GM12878 (cell line): Measurements from ENCODE around the gene SETD1A. TPM values are rescaled to one million over a fixed set of nuclear protein-coding genes. Genes with fewer than 3 reads are reported as not detected.

Source experiments
- ATAC-seq: fragments of 200-7000 bp; cut with Tn5 transposase; 3 replicates; pipeline ENCODE4 v1.9.1; 2020; ENCODE audit warnings: mild to moderate bottlenecking, moderate library complexity
- BruUV-seq: library from RNA; stranded (reverse); fragments of 400-500 nt; replicated peaks from 2 replicates; lab custom pipeline; 2021; lab: Mats Ljungman, UMichigan
- CTCF ChIA-PET: fragments of 300-600 bp; sonication (Branson Sonifier 250); formaldehyde crosslinking; extraction: SDS; loops from one replicate; lab custom pipeline; 2021; ENCODE audit warnings: inconsistent platforms; lab: Yijun Ruan, JAX
- POLR2A ChIA-PET: fragments of 350-600 bp; formaldehyde crosslinking; extraction: SDS; loops from one replicate; lab custom pipeline; 2021; ENCODE audit warnings: inconsistent platforms; lab: Charles Lee
- RAD21 ChIA-PET: fragments of 300-600 bp; sonication (Branson Sonifier 250); formaldehyde crosslinking; loops from one replicate; lab custom pipeline; 2023; ENCODE audit warnings: antibody characterized with exemption; ENCODE audit not compliant: unreplicated experiment; lab: Charles Lee
- SMC1A ChIA-PET: fragments of 300-600 bp; sonication (Branson Sonifier 250); formaldehyde crosslinking; loops from one replicate; lab custom pipeline; 2023; ENCODE audit not compliant: unreplicated experiment, uncharacterized antibody; lab: Charles Lee
- DNase-seq: peaks from one replicate; pipeline ENCODE4 v3.0.0-alpha.2; 2011; ENCODE audit warnings: low read depth, low spot score
- FAIRE-seq: peaks from 3 replicates; lab custom pipeline; 2011; peaks lifted over from hg19 to GRCh38; lab: Jason Lieb, UNC
- H2AFZ ChIP-seq: 2 replicates; pipeline ENCODE4 v1.6.0; 2011; ENCODE audit warnings: low read depth, low read length, control low read depth; ENCODE audit not compliant: control insufficient read depth
- H3K27ac ChIP-seq: 2 replicates; pipeline ENCODE4 v1.5.1; 2011; ENCODE audit warnings: control low read depth; ENCODE audit not compliant: control insufficient read depth, insufficient read depth
- H3K27me3 ChIP-seq, 2 experiments: replicated peaks in 1 of 2; 2 replicates each; pipeline versions ENCODE4 v1.6.0 to v1.6.1; 2011; ENCODE audit warnings: low read length in 1 of 2; ENCODE audit not compliant: control insufficient read depth in 2 of 2, insufficient read depth in 2 of 2
- H3K36me3 ChIP-seq, 2 experiments: 2 replicates each; pipeline ENCODE4 v1.5.1; 2011; ENCODE audit warnings: low read length in 1 of 2; ENCODE audit not compliant: control insufficient read depth in 2 of 2, insufficient read depth in 2 of 2
- H3K4me1 ChIP-seq: 2 replicates; pipeline ENCODE4 v1.6.1; 2011; ENCODE audit warnings: mild to moderate bottlenecking, low read length, moderate library complexity, mixed read lengths; ENCODE audit not compliant: control insufficient read depth, insufficient read depth
- H3K4me2 ChIP-seq: 2 replicates; pipeline ENCODE4 v1.6.0; 2011; ENCODE audit warnings: control low read depth; ENCODE audit not compliant: control insufficient read depth, insufficient read depth
- H3K4me3 ChIP-seq: fragments of 200-600 bp; sonication (generic); 2 replicates; pipeline ENCODE4 v1.5.1; 2016
- H3K79me2 ChIP-seq: 2 replicates; pipeline ENCODE4 v1.6.0; 2011; ENCODE audit warnings: low read length; ENCODE audit not compliant: control insufficient read depth, insufficient read depth
- H3K9ac ChIP-seq: 2 replicates; pipeline ENCODE4 v1.8.0; 2011; ENCODE audit warnings: low read length, control low read depth, mixed read lengths; ENCODE audit not compliant: control insufficient read depth, insufficient read depth
- H3K9me3 ChIP-seq: replicated peaks from 3 replicates; pipeline ENCODE4 v1.5.1; 2011; ENCODE audit warnings: mild to moderate bottlenecking, low read length; ENCODE audit not compliant: control insufficient read depth, insufficient read depth
- H4K20me1 ChIP-seq: 2 replicates; pipeline ENCODE4 v1.6.0; 2011; ENCODE audit not compliant: control insufficient read depth, insufficient read depth
- BMI1 ChIP-seq: fragments of 450-650 bp; IDR thresholded peaks from 2 replicates; pipeline ENCODE4 v1.6.1; 2016; ENCODE audit warnings: mild to moderate bottlenecking, moderate library complexity, borderline replicate concordance
- CBX3 ChIP-seq: fragments of 200-600 bp; sonication (generic); IDR thresholded peaks from 2 replicates; pipeline ENCODE4 v1.6.1; 2016; ENCODE audit warnings: low read depth, borderline replicate concordance
- FOXK2 ChIP-seq: fragments of 450-650 bp; IDR thresholded peaks from 2 replicates; pipeline ENCODE4 v1.6.1; 2017; ENCODE audit warnings: mild to moderate bottlenecking, moderate library complexity
- MEF2B ChIP-seq: fragments of 450-650 bp; IDR thresholded peaks from 2 replicates; pipeline ENCODE4 v1.6.1; 2018; ENCODE audit warnings: mild to moderate bottlenecking, moderate library complexity; ENCODE audit not compliant: partially characterized antibody, poor library complexity, severe bottlenecking
- MTA3 ChIP-seq: IDR thresholded peaks from 2 replicates; pipeline ENCODE4 v1.6.1; 2012; ENCODE audit warnings: low read length, inconsistent platforms, borderline replicate concordance
- SMAD1 ChIP-seq: fragments of 450-650 bp; IDR thresholded peaks from 2 replicates; pipeline ENCODE4 v1.6.1; 2018; ENCODE audit warnings: mild to moderate bottlenecking, low read depth; ENCODE audit not compliant: partially characterized antibody
- ZNF217 ChIP-seq: fragments of 450-650 bp; IDR thresholded peaks from 2 replicates; pipeline ENCODE4 v1.6.1; 2017; ENCODE audit warnings: antibody characterized with exemption, mild to moderate bottlenecking
- ZNF592 ChIP-seq: fragments of 450-650 bp; IDR thresholded peaks from 2 replicates; pipeline ENCODE4 v1.6.1; 2017; ENCODE audit warnings: mild to moderate bottlenecking, moderate library complexity
- WGBS: methylation state at CpG from one replicate; pipeline ENCODE4 v1.1.6; 2016; ENCODE audit warnings: low lambda C conversion rate; ENCODE audit not compliant: insufficient replicate concordance, insufficient coverage; ENCODE audit errors: missing lambda C conversion rate; 5-methylcytosine and 5-hydroxymethylcytosine counted together
- in situ Hi-C: fragments of 300-500 bp; cut with MboI; formaldehyde crosslinking; loops from 9 replicates; pipeline ENCODE4 v1.14.3; 2018; ENCODE audit warnings: mixed read lengths
- intact Hi-C: fragments of 100-400 bp; cut with micrococcal nuclease; formaldehyde crosslinking; loops from one replicate; pipeline ENCODE4 v1.14.2; 2022; ENCODE audit not compliant: unreplicated experiment
- polyA plus RNA-seq, 11 experiments: library from polyadenylated mRNA; depleted of rRNA in 4 of 11; unstranded in 6 of 11; stranded (reverse) in 5 of 11; fragments of >200 nt; fragmentation: Nextera tagmentation in 4 of 11; fragmentation: Illumina TruSeq in 1 of 11; extraction: Ambion mirVana in 4 of 11; extraction: Trizol in 1 of 11; gene quantifications; 1 replicate in 1 of 11; 2 replicates in 10 of 11; pipeline versions ENCODE4 v1.2.1 to v1.2.3, GENCODE V29; 2011 to 2016; ENCODE audit warnings: inconsistent platforms in 2 of 11, missing spikeins in 2 of 11, low read depth in 1 of 11
- total RNA-seq, 4 experiments: library from RNA; depleted of rRNA in 3 of 4; stranded (reverse); fragments of >200 nt in 3 of 4; fragmentation: Illumina TruSeq in 1 of 4; extraction: Trizol in 1 of 4; gene quantifications; 2 replicates each; pipeline versions ENCODE4 v1.2.1 to v1.2.3, GENCODE V29; 2013 to 2021

The SETD1A gene
- total and polyA plus RNA-seq, 10 of the 15 experiments (the other 5 are each of a cell fraction or from before 2014, with no cell fraction given) = 0.02 to 25.9 (median 4.9) TPM

- H3K27ac ChIP-seq = no peak overlapping the region
- intact Hi-C loops = no loop called here
- RAD21 ChIA-PET = no interaction called here
- no peak overlapping the region for H3K4me3 ChIP-seq
- no peaks in the 10 kb centered on the region for H3K9me3 ChIP-seq
- POLR2A ChIA-PET = no interaction called here
- peaks cover 0 to 13% of the 10 kb centered on the region in 2 experiments for H3K36me3 ChIP-seq
- ATAC-seq (no peak), DNase-seq (no peak), FAIRE-seq (no peak)
- H4K20me1 ChIP-seq = no peaks in the 10 kb centered on the region
- WGBS = 98% methylated on average over 33 of the region's 35 CpGs
- H3K27me3 ChIP-seq = no peaks in the 10 kb centered on the region
- peaks cover 2% of the 10 kb centered on the region; the same call in 1 of the 2 replicates for H3K79me2 ChIP-seq
- 0 out of 2 replicates have a peak, but pooled peaks cover 1% of the 10 kb centered on the region for H3K4me1 ChIP-seq
- no peak overlapping the region for H3K9ac ChIP-seq
- BruUV-seq = no TSS peak
- CTCF ChIA-PET = no interaction called here
- H3K4me2 ChIP-seq = no peak overlapping the region
- no peak overlapping the region for H2AFZ ChIP-seq
- no peak for TF ChIP-seq BMI1
- no peak for TF ChIP-seq SMAD1
- no peak for TF ChIP-seq ZNF217
- no peak for TF ChIP-seq ZNF592
- TF ChIP-seq FOXK2 = no peak
- TF ChIP-seq CBX3 = no peak
- no peak for TF ChIP-seq MEF2B
- TF ChIP-seq MTA3 = no peak
- SMC1A ChIA-PET = no interaction called here
- in situ Hi-C loops = no loop called here
These were observed 27.4 kb upstream of the SETD1A start for GRCh38 chr16:30930160-30930571.
